Esophagus muscularis mucosa (tissue), 4 donors: ENCODE data around the gene PPME1.

ENCODE experiments used
- CTCF ChIP-seq, 3 experiments: fragments of 200-600 bp in 2 of 3; fragments of 450-650 bp in 1 of 3; sonication (generic) in 2 of 3; IDR thresholded peaks; one replicate each; pipeline ENCODE4 v1.5.1; 2017 to 2019; ENCODE audit warnings: antibody characterized with exemption in 3 of 3, mild to moderate bottlenecking in 2 of 3, moderate library complexity in 1 of 3
- EP300 ChIP-seq: sonication (generic); formaldehyde crosslinking; IDR thresholded peaks from one replicate; pipeline ENCODE4 v1.6.1; 2017; ENCODE audit warnings: antibody characterized with exemption
- POLR2A ChIP-seq: fragments of 450-650 bp; IDR thresholded peaks from one replicate; pipeline ENCODE4 v1.6.1; 2017; ENCODE audit warnings: antibody characterized with exemption, moderate library complexity, mild to moderate bottlenecking, low read depth

DNA sequence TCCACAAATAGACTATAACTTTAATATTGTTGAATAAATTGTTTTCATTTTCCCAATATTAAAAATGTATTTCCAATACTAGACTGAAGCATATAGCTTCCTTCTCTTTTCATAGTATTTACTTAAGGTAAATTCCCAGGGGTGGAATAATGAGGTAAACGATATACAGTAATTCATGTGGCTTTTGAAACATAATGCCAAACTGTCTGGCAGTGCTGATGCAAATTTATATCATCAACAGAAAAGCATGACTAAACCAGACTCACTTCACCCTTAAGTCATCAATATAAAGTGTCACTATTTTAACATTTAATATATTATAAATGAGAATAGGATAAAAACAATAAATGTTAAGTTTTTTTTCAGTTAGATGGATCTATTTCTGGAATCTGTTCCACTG lies 13.9 kb upstream of the PPME1 start:
- TF ChIP-seq EP300 (no peak), CTCF (IDR thresholded peaks at IDR 0.05) (no peak), POLR2A (no peak)
